ENCODE results near the gene IL31RA. TPM values are rescaled to one million over a fixed set of nuclear protein-coding genes. Genes with fewer than 3 reads are reported as not detected.

The IL31RA gene
- total RNA-seq, 2 donors from 2014 or later = 0.16 TPM; not detected in 1

DNA sequence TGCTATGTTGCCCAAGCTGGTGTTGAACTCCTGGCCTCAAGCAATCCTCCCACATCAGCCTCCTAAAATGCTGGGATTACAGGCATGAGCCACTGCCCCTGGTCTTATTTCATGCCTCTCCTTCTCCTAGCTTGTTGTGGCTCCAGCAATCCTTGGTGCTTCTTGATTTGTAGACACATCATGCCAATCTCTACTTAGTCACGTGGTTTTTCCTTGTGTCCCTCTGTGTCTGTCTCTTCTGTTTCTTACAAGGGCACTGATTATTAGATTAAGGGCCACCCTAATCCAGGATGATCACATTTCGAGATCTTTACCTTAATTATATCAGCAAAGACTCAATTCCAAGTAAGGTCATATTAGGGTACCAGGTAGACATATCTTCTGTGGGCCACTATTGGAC lies 9.2 kb upstream of the IL31RA start:
- TF ChIP-seq, protein P1, sequence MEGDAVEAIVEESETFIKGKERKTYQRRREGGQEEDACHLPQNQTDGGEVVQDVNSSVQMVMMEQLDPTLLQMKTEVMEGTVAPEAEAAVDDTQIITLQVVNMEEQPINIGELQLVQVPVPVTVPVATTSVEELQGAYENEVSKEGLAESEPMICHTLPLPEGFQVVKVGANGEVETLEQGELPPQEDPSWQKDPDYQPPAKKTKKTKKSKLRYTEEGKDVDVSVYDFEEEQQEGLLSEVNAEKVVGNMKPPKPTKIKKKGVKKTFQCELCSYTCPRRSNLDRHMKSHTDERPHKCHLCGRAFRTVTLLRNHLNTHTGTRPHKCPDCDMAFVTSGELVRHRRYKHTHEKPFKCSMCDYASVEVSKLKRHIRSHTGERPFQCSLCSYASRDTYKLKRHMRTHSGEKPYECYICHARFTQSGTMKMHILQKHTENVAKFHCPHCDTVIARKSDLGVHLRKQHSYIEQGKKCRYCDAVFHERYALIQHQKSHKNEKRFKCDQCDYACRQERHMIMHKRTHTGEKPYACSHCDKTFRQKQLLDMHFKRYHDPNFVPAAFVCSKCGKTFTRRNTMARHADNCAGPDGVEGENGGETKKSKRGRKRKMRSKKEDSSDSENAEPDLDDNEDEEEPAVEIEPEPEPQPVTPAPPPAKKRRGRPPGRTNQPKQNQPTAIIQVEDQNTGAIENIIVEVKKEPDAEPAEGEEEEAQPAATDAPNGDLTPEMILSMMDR (IDR thresholded peaks at IDR 0.05) = no peak
- no peaks in the 10 kb centered on the region for H3K36me3 ChIP-seq
- no peak overlapping the region for H3K27ac ChIP-seq
- H3K4me3 ChIP-seq = no peak overlapping the region
- H3K9ac ChIP-seq (ENCODE audit: low read depth in 2 of 2, low read length in 2 of 2) = no peak overlapping the region
- no peak for DNase-seq
- no peaks in the 10 kb centered on the region for H3K9me3 ChIP-seq
- intact Hi-C loops (cut with DNase I) = no loop called here
- H3K4me1 ChIP-seq = no peaks in the 10 kb centered on the region
- no peaks in the 10 kb centered on the region for H3K27me3 ChIP-seq

DNA sequence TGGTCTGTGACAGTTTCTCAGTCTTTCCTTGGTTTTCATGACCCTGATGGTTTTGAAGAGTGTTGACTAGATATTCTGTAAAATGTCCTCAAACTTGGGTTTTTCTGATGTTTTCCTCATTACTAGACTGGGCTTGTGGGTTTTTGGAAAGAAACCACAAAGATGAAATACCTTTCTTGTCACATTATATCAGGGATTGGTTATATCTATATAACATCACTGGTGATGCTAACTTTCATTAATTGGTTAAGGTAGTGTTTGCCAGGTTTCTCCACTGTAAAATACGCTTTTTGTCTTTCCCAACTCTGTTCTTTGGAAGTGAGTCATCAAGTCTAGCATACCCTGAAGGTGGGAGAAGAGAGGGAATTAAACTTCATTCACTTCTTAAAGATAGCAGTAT lies 3.3 kb upstream of the IL31RA start:
- no peak for DNase-seq
- Histone ChIP-seq H3K36me3 (no peaks in the 10 kb centered on the region), H3K4me3 (no peak overlapping the region), H3K9me3 (no peaks in the 10 kb centered on the region), H3K27me3 (no peaks in the 10 kb centered on the region), H3K27ac (no peak overlapping the region), H3K4me1 (no peaks in the 10 kb centered on the region), H3K9ac (ENCODE audit: low read depth in 2 of 2, low read length in 2 of 2) (no peak overlapping the region)
- TF ChIP-seq, protein P1 (IDR thresholded peaks at IDR 0.05) = no peak
- intact Hi-C loops (cut with DNase I) = no loop called here

DNA sequence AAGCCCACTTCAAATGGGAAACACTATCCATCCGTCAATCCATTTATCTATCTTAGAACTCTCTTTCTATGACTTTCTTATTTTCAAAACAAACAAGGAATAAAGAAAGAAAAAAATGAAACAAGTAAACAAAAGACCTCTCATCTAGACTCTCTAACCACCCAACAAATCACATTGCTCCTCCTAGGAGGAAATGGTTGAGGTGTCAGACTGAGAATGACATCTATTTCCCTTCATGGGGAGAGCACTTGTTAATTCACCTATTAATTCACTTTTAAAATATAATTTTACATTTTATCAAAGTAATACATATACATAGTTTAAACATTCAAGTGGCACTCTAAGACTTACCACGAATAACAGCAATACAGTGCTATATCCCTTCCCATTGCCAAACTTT lies 2.4 kb upstream of the IL31RA start:
- Histone ChIP-seq H3K27ac (no peak overlapping the region), H3K4me3 (no peak overlapping the region), H3K9ac (ENCODE audit: low read depth in 2 of 2, low read length in 2 of 2) (no peak overlapping the region), H3K27me3 (no peaks in the 10 kb centered on the region), H3K36me3 (no peaks in the 10 kb centered on the region), H3K4me1 (no peaks in the 10 kb centered on the region), H3K9me3 (no peaks in the 10 kb centered on the region)
- intact Hi-C loops (cut with DNase I) = no loop called here
- TF ChIP-seq, protein P1 (IDR thresholded peaks at IDR 0.05) = no peak
- DNase-seq = no peak

DNA sequence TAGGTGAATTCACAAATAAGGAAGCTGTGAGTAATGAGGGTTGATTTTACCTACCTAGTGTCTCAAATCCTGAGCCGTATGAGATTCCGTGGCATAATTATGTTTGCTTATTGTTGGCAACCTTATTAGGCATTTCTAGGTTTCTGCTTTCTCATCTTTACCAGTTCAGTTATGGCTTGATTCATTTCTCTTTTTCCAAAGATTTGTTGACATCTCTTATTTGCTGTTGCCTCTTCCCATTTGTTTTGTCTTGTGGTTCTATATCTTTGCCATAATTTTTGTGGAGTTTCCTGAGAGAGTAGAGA lies 470 bp downstream of the IL31RA start:
- TF ChIP-seq, protein P1 (IDR thresholded peaks at IDR 0.05) = no peak
- Histone ChIP-seq H3K4me1 (no peaks in the 10 kb centered on the region), H3K9ac (ENCODE audit: low read depth in 2 of 2, low read length in 2 of 2) (no peak overlapping the region), H3K4me3 (no peak overlapping the region), H3K27ac (no peak overlapping the region), H3K36me3 (no peaks in the 10 kb centered on the region), H3K9me3 (no peaks in the 10 kb centered on the region), H3K27me3 (no peaks in the 10 kb centered on the region)
- intact Hi-C loops (cut with DNase I) = no loop called here
- no peak for DNase-seq

DNA sequence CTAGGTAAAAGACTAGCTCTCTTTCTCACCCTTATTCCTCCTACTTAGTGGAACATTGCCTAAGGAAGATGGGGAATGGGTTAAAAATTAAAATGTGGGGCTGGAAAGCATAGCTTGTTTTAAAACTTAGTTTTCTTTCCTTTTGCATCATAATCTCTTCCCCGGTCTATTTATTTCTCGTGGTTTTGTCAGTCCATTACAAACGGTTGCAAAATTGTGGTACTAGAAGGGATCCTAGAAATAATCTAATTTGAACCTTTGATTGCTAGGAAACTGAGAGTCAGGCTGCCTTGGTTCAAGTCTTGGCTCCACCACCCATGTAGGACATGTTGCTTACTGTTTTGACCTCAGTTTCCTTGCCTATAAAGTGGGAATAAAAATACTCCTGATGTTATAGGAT lies 1.3 kb downstream of the IL31RA start:
- Histone ChIP-seq H3K9me3 (no peaks in the 10 kb centered on the region), H3K36me3 (no peaks in the 10 kb centered on the region), H3K4me1 (no peaks in the 10 kb centered on the region), H3K9ac (ENCODE audit: low read depth in 2 of 2, low read length in 2 of 2) (no peak overlapping the region), H3K4me3 (no peak overlapping the region), H3K27ac (no peak overlapping the region), H3K27me3 (no peaks in the 10 kb centered on the region)
- intact Hi-C loops (cut with DNase I) = no loop called here
- TF ChIP-seq, protein P1 (IDR thresholded peaks at IDR 0.05) = no peak
- no peak for DNase-seq

Data from colonic mucosa (tissue), 4 donors.